Measurements from ENCODE around the gene AEBP1. TPM values are rescaled to one million over a fixed set of nuclear protein-coding genes. Genes with fewer than 3 reads are reported as not detected.

Gene AEBP1
- total RNA-seq, 1 experiment from 2014 or later = 49.3 TPM

- Histone ChIP-seq H4K91ac (ENCODE audit: insufficient read length, low read depth, low read length) (no peak overlapping the region), H2BK120ac (ENCODE audit: low read depth, low read length, poor library complexity, severe bottlenecking) (no peak overlapping the region), H2BK12ac (ENCODE audit: insufficient read length, low read depth, low read length) (no peak overlapping the region), H2BK15ac (ENCODE audit: low read depth, low read length) (no peak overlapping the region), H3K9ac (ENCODE audit: extremely low read depth, insufficient read length, low read length) (no peak overlapping the region), H3K79me2 (ENCODE audit: insufficient read depth, low read length) (no peaks in the 10 kb centered on the region), H3K4me1 (ENCODE audit: insufficient read depth, low read length) (no peaks in the 10 kb centered on the region; the same call in 1 of the 2 replicates), H4K20me1 (ENCODE audit: control insufficient read depth, insufficient read depth, insufficient read length) (no peaks in the 10 kb centered on the region), H2BK20ac (ENCODE audit: low read depth, low read length, poor library complexity, severe bottlenecking) (no peak overlapping the region), H4K8ac (replicated peaks; ENCODE audit: insufficient read length, low read depth, low read length) (no peak overlapping the region), H2BK5ac (ENCODE audit: insufficient read length, low read length) (no peak overlapping the region), H2AK5ac (ENCODE audit: insufficient read length, low read length) (no peak overlapping the region), H3T11ph (ENCODE audit: low read length) (no peak overlapping the region), H3K4ac (ENCODE audit: low read depth, low read length) (no peak overlapping the region), H3K27ac (ENCODE audit: insufficient read length, low read depth, low read length) (no peak overlapping the region), H3K9me3 (ENCODE audit: control insufficient read depth, low read depth, low read length) (no peaks in the 10 kb centered on the region), H3K23ac (ENCODE audit: insufficient read length, low read depth, low read length) (no peak overlapping the region), H3K79me1 (ENCODE audit: insufficient read depth, low read depth, low read length, poor library complexity, severe bottlenecking) (no peaks in the 10 kb centered on the region), H3K14ac (ENCODE audit: insufficient read depth, low read length) (no peak overlapping the region), H3K56ac (ENCODE audit: insufficient read length, low read depth, low read length) (no peak overlapping the region), H3K18ac (ENCODE audit: insufficient read length, low read depth, low read length) (no peak overlapping the region), H2AFZ (ENCODE audit: low read length) (no peak overlapping the region), H4K5ac (ENCODE audit: insufficient read length, low read depth, low read length) (no peak overlapping the region), H3K27me3 (ENCODE audit: insufficient read depth, low read length) (no peaks in the 10 kb centered on the region; the same call in 1 of the 2 replicates), H3K23me2 (ENCODE audit: insufficient read length, low read depth, low read length, poor library complexity, severe bottlenecking) (no peaks in the 10 kb centered on the region), H3K4me2 (ENCODE audit: insufficient read depth, insufficient read length, low read length) (no peak overlapping the region)
- peaks cover 12 to 22% of the 10 kb centered on the region in 2 experiments for H3K4me1 Mint-ChIP-seq
- no CpG with 5 or more reads among the region's 3 CpGs for WGBS (ENCODE audit: extremely low coverage, insufficient read length, low lambda C conversion rate)
- no peak overlapping the region; a peak in 1 of 7 replicates for H3K27ac Mint-ChIP-seq
- no peak for TF ChIP-seq CTCF (conservative IDR thresholded peaks at IDR 0.05)
- H3K36me3 Mint-ChIP-seq (ENCODE audit: insufficient read depth in 1 of 3, low read depth in 3 of 3) = no peaks in the 10 kb centered on the region
- DNase-seq = no peak
- no peaks in the 10 kb centered on the region; a peak in 1 of 5 replicates for H3K9me3 Mint-ChIP-seq
- H3K4me3 Mint-ChIP-seq = no peak overlapping the region; a peak in 1 of 5 replicates
- peaks cover 64% of the 10 kb centered on the region for H3K27me3 Mint-ChIP-seq (ENCODE audit: low read depth)
Observed at GRCh38 chr7:44133295-44133694, 29.1 kb downstream of the AEBP1 start.
